OCI-LY3 (cell line): ENCODE data around the gene MACROD2.

Source experiments
- H2AFZ ChIP-seq: fragments of 200-600, 300-600 bp; shearing (Covaris generic); 2 replicates; pipeline ENCODE4 v1.6.0; 2014; ENCODE audit warnings: antibody characterized with exemption, low read depth, low read length
- H3K27ac ChIP-seq: fragments of 200-600, 300-600 bp; sonication (generic); 2 replicates; pipeline ENCODE4 v1.5.1; 2014; ENCODE audit warnings: mild to moderate bottlenecking, low read length, moderate library complexity, mixed read lengths
- H3K27me3 ChIP-seq: fragments of 200-600, 300-600 bp; sonication (generic); 2 replicates; pipeline ENCODE4 v1.6.1; 2014; ENCODE audit warnings: low read depth, low read length, mixed read lengths
- H3K36me3 ChIP-seq: fragments of 200-600, 300-600 bp; sonication (generic); replicated peaks from 2 replicates; pipeline ENCODE3; 2014; ENCODE audit warnings: low read depth, low read length, mixed read lengths
- H3K4me1 ChIP-seq: fragments of 300-600, 200-600 bp; sonication (generic); 2 replicates; pipeline ENCODE4 v1.6.1; 2014; ENCODE audit warnings: low read length, mixed read lengths
- H3K4me2 ChIP-seq: fragments of 200-600, 300-600 bp; sonication (generic); 2 replicates; pipeline ENCODE4 v1.6.1; 2014; ENCODE audit warnings: low read length, mixed read lengths
- H3K4me3 ChIP-seq: fragments of 300-600, 200-600 bp; sonication (generic); 2 replicates; pipeline ENCODE4 v1.5.1; 2014; ENCODE audit warnings: antibody characterized with exemption, mild to moderate bottlenecking, low read length, moderate library complexity
- H3K79me2 ChIP-seq: fragments of 300-600, 200-600 bp; shearing (Covaris generic); 2 replicates; pipeline ENCODE4 v1.6.1; 2014; ENCODE audit warnings: mild to moderate bottlenecking, low read length, mixed read lengths
- H3K9ac ChIP-seq: fragments of 300-600, 200-600 bp; shearing (Covaris generic); 2 replicates; pipeline ENCODE4 v1.6.0; 2014; ENCODE audit warnings: mild to moderate bottlenecking, low read length, moderate library complexity
- H3K9me3 ChIP-seq: fragments of 200-600, 300-600 bp; shearing (Covaris generic); 2 replicates; pipeline ENCODE4 v1.6.1; 2014; ENCODE audit warnings: low read length, mixed read lengths; ENCODE audit not compliant: insufficient read depth
- H4K20me1 ChIP-seq: fragments of 200-600, 300-600 bp; sonication (generic); 2 replicates; pipeline ENCODE4 v1.6.1; 2016; ENCODE audit warnings: low read length, mixed read lengths; ENCODE audit not compliant: insufficient read depth
- CTCF ChIP-seq: fragments of 200-600, 300-600 bp; sonication (generic); IDR thresholded peaks from 2 replicates; pipeline ENCODE4 v1.5.1; 2014; ENCODE audit warnings: antibody characterized with exemption, low read length, low read depth
- EZH2phosphoT487 ChIP-seq: fragments of 200-600 bp; shearing (Covaris generic); IDR thresholded peaks from 2 replicates; pipeline ENCODE4 v1.6.1; 2018; ENCODE audit warnings: antibody characterized with exemption, mixed run types, low read depth

MACROD2 gene

GRCh38 chr20:14488756-14489479, 493.6 kb downstream of the MACROD2 start:
- TF ChIP-seq EZH2phosphoT487 (no peak), CTCF (no peak)

GRCh38 chr20:14489544-14489943, 494.2 kb downstream of the MACROD2 start:
- H3K27me3 ChIP-seq = no peaks in the 10 kb centered on the region
- TF ChIP-seq EZH2phosphoT487 = no peak
- TF ChIP-seq CTCF = no peak
- no peaks in the 10 kb centered on the region for H3K36me3 ChIP-seq
- H2AFZ ChIP-seq = no peak overlapping the region
- no peak overlapping the region for H3K4me3 ChIP-seq
- H3K4me2 ChIP-seq = no peak overlapping the region
- H3K79me2 ChIP-seq = no peaks in the 10 kb centered on the region
- H3K4me1 ChIP-seq = peaks cover 18% of the 10 kb centered on the region
- H3K27ac ChIP-seq = no peak overlapping the region
- H4K20me1 ChIP-seq = no peaks in the 10 kb centered on the region
- H3K9me3 ChIP-seq = no peaks in the 10 kb centered on the region
- H3K9ac ChIP-seq = no peak overlapping the region

More at GRCh38 chr20:14488756-14489479, 493.6 kb downstream of the MACROD2 start:
- Histone ChIP-seq H3K4me1 (peaks cover 18% of the 10 kb centered on the region), H3K4me2 (no peak overlapping the region), H3K4me3 (no peak overlapping the region), H4K20me1 (no peaks in the 10 kb centered on the region), H3K27ac (no peak overlapping the region), H3K36me3 (no peaks in the 10 kb centered on the region), H3K9me3 (no peaks in the 10 kb centered on the region), H3K9ac (no peak overlapping the region), H3K27me3 (no peaks in the 10 kb centered on the region), H3K79me2 (no peaks in the 10 kb centered on the region), H2AFZ (no peak overlapping the region)

GRCh38 chr20:14491436-14491835, 496.1 kb downstream of the MACROD2 start:
- H3K9me3 ChIP-seq = no peaks in the 10 kb centered on the region
- no peak overlapping the region for H3K4me3 ChIP-seq
- TF ChIP-seq EZH2phosphoT487 (no peak), CTCF (no peak)
- H3K4me1 ChIP-seq = peaks cover 18% of the 10 kb centered on the region
- no peak overlapping the region for H3K9ac ChIP-seq
- no peak overlapping the region for H3K27ac ChIP-seq
- no peaks in the 10 kb centered on the region for H3K27me3 ChIP-seq
- H3K4me2 ChIP-seq = no peak overlapping the region
- no peaks in the 10 kb centered on the region for H3K79me2 ChIP-seq
- H2AFZ ChIP-seq = no peak overlapping the region
- no peaks in the 10 kb centered on the region for H3K36me3 ChIP-seq
- H4K20me1 ChIP-seq = no peaks in the 10 kb centered on the region

- no peak overlapping the region for H3K4me3 ChIP-seq
- H3K27ac ChIP-seq = no peak overlapping the region
- H3K9ac ChIP-seq = no peak overlapping the region
- no peak overlapping the region for H2AFZ ChIP-seq
- no peak overlapping the region for H3K4me2 ChIP-seq
- TF ChIP-seq EZH2phosphoT487 = no peak
- no peak for TF ChIP-seq CTCF
- no peaks in the 10 kb centered on the region for H3K27me3 ChIP-seq
- no peaks in the 10 kb centered on the region for H3K9me3 ChIP-seq
- H4K20me1 ChIP-seq = no peaks in the 10 kb centered on the region
- H3K36me3 ChIP-seq = no peaks in the 10 kb centered on the region
- H3K4me1 ChIP-seq = peaks cover 15% of the 10 kb centered on the region
- H3K79me2 ChIP-seq = no peaks in the 10 kb centered on the region
Measured at GRCh38 chr20:14493408-14493807, 498.1 kb downstream of the MACROD2 start.
